Activated T-cell treated with anti-CD3 and anti-CD28 coated beads, Interleukin-2, amount 50 U/mL, for 24 hours (primary cell): ENCODE measurements around the gene FRMD4B.

ENCODE experiments used
- DNase-seq: peaks from one replicate; pipeline ENCODE4 v3.0.0-alpha.2; 2020
- H3K27ac Mint-ChIP-seq: 2 replicates; pipeline ENCODE4 v1.8.0; 2020; ENCODE audit warnings: mild to moderate bottlenecking, mixed read lengths
- H3K27me3 Mint-ChIP-seq: 2 replicates; pipeline ENCODE4 v1.8.0; 2020; ENCODE audit warnings: mixed read lengths
- H3K36me3 Mint-ChIP-seq: 2 replicates; pipeline ENCODE4 v1.8.0; 2020; ENCODE audit warnings: low read depth, mixed read lengths
- H3K4me1 Mint-ChIP-seq: 2 replicates; pipeline ENCODE4 v1.8.0; 2020; ENCODE audit warnings: low read depth, mixed read lengths
- H3K4me3 Mint-ChIP-seq: 2 replicates; pipeline ENCODE4 v1.8.0; 2020; ENCODE audit warnings: mild to moderate bottlenecking, moderate library complexity, mixed read lengths
- H3K9me3 Mint-ChIP-seq: 2 replicates; pipeline ENCODE4 v1.8.0; 2020; ENCODE audit warnings: mixed read lengths

Gene FRMD4B

GRCh38 chr3:69144631-69145245 is 241.2 kb downstream of the FRMD4B start:
- H3K27me3 Mint-ChIP-seq, result peaks cover 3% of the 10 kb centered on the region
- H3K4me3 Mint-ChIP-seq, result no peak overlapping the region
- no peaks in the 10 kb centered on the region for H3K4me1 Mint-ChIP-seq
- DNase-seq, result no peak
- no peaks in the 10 kb centered on the region for H3K36me3 Mint-ChIP-seq
- no peak overlapping the region for H3K27ac Mint-ChIP-seq
- no peaks in the 10 kb centered on the region for H3K9me3 Mint-ChIP-seq

- H3K27me3 Mint-ChIP-seq, result peaks cover 5% of the 10 kb centered on the region
- DNase-seq, result no peak
- H3K27ac Mint-ChIP-seq, result no peak overlapping the region
- no peaks in the 10 kb centered on the region for H3K9me3 Mint-ChIP-seq
- no peaks in the 10 kb centered on the region for H3K36me3 Mint-ChIP-seq
- no peak overlapping the region for H3K4me3 Mint-ChIP-seq
- H3K4me1 Mint-ChIP-seq, result no peaks in the 10 kb centered on the region
Observed at GRCh38 chr3:69143612-69144011, 242.3 kb downstream of the FRMD4B start.

- peaks cover 5% of the 10 kb centered on the region for H3K27me3 Mint-ChIP-seq
- H3K36me3 Mint-ChIP-seq, result no peaks in the 10 kb centered on the region
- DNase-seq, result no peak
- no peak overlapping the region for H3K4me3 Mint-ChIP-seq
- H3K4me1 Mint-ChIP-seq, result no peaks in the 10 kb centered on the region
- no peaks in the 10 kb centered on the region for H3K9me3 Mint-ChIP-seq
- no peak overlapping the region for H3K27ac Mint-ChIP-seq
Observed at GRCh38 chr3:69142797-69143454, 243.0 kb downstream of the FRMD4B start.

- DNase-seq, result no peak
Observed at GRCh38 chr3:69142090-69142489, 243.8 kb downstream of the FRMD4B start.

GRCh38 chr3:69141313-69141712 is 244.6 kb downstream of the FRMD4B start:
- Mint-ChIP-seq H3K27ac (no peak overlapping the region), H3K4me3 (no peak overlapping the region), H3K36me3 (no peaks in the 10 kb centered on the region), H3K4me1 (no peaks in the 10 kb centered on the region), H3K9me3 (no peaks in the 10 kb centered on the region), H3K27me3 (peaks cover 5% of the 10 kb centered on the region)
- no peak for DNase-seq

More at GRCh38 chr3:69142090-69142489, 243.8 kb downstream of the FRMD4B start:
- Mint-ChIP-seq H3K27ac (no peak overlapping the region), H3K4me1 (no peaks in the 10 kb centered on the region), H3K36me3 (no peaks in the 10 kb centered on the region), H3K4me3 (no peak overlapping the region), H3K9me3 (no peaks in the 10 kb centered on the region), H3K27me3 (peaks cover 5% of the 10 kb centered on the region)

GRCh38 chr3:69137412-69137811 is 248.5 kb downstream of the FRMD4B start:
- Mint-ChIP-seq H3K27me3 (peaks cover 5% of the 10 kb centered on the region), H3K4me3 (no peak overlapping the region), H3K9me3 (no peaks in the 10 kb centered on the region), H3K4me1 (no peaks in the 10 kb centered on the region), H3K36me3 (no peaks in the 10 kb centered on the region), H3K27ac (no peak overlapping the region)
- DNase-seq, result no peak

GRCh38 chr3:69137005-69137404 is 248.9 kb downstream of the FRMD4B start:
- no peaks in the 10 kb centered on the region for H3K4me1 Mint-ChIP-seq

GRCh38 chr3:69130689-69131088 is 255.2 kb downstream of the FRMD4B start:
- Mint-ChIP-seq H3K9me3 (no peaks in the 10 kb centered on the region), H3K27me3 (no peaks in the 10 kb centered on the region), H3K27ac (no peak overlapping the region), H3K4me1 (no peaks in the 10 kb centered on the region), H3K4me3 (no peak overlapping the region), H3K36me3 (no peaks in the 10 kb centered on the region)
- no peak for DNase-seq

More at GRCh38 chr3:69137005-69137404, 248.9 kb downstream of the FRMD4B start:
- no peaks in the 10 kb centered on the region for H3K9me3 Mint-ChIP-seq
- peaks cover 5% of the 10 kb centered on the region for H3K27me3 Mint-ChIP-seq
- H3K36me3 Mint-ChIP-seq, result no peaks in the 10 kb centered on the region
- no peak for DNase-seq
- H3K4me3 Mint-ChIP-seq, result no peak overlapping the region
- no peak overlapping the region for H3K27ac Mint-ChIP-seq

- Mint-ChIP-seq H3K4me1 (no peaks in the 10 kb centered on the region), H3K9me3 (no peaks in the 10 kb centered on the region), H3K27ac (no peak overlapping the region), H3K4me3 (no peak overlapping the region), H3K36me3 (no peaks in the 10 kb centered on the region), H3K27me3 (no peaks in the 10 kb centered on the region)
- DNase-seq, result no peak
Observed at GRCh38 chr3:69129531-69129930, 256.4 kb downstream of the FRMD4B start.

GRCh38 chr3:69128509-69128908 is 257.4 kb downstream of the FRMD4B start:
- Mint-ChIP-seq H3K4me1 (no peaks in the 10 kb centered on the region), H3K36me3 (no peaks in the 10 kb centered on the region), H3K27me3 (no peaks in the 10 kb centered on the region), H3K4me3 (no peak overlapping the region), H3K27ac (no peak overlapping the region), H3K9me3 (no peaks in the 10 kb centered on the region)
- DNase-seq, result no peak

GRCh38 chr3:69126999-69127398 is 258.9 kb downstream of the FRMD4B start:
- H3K27ac Mint-ChIP-seq, result no peak overlapping the region
- no peaks in the 10 kb centered on the region for H3K36me3 Mint-ChIP-seq
- DNase-seq, result no peak
- no peaks in the 10 kb centered on the region for H3K9me3 Mint-ChIP-seq
- H3K4me1 Mint-ChIP-seq, result no peaks in the 10 kb centered on the region
- H3K4me3 Mint-ChIP-seq, result no peak overlapping the region
- no peaks in the 10 kb centered on the region for H3K27me3 Mint-ChIP-seq

GRCh38 chr3:69126216-69126615 is 259.7 kb downstream of the FRMD4B start:
- H3K9me3 Mint-ChIP-seq, result no peaks in the 10 kb centered on the region
- no peak for DNase-seq
- H3K27ac Mint-ChIP-seq, result no peak overlapping the region
- H3K4me3 Mint-ChIP-seq, result no peak overlapping the region
- H3K27me3 Mint-ChIP-seq, result no peaks in the 10 kb centered on the region
- H3K36me3 Mint-ChIP-seq, result no peaks in the 10 kb centered on the region
- no peaks in the 10 kb centered on the region for H3K4me1 Mint-ChIP-seq

- DNase-seq, result no peak
- Mint-ChIP-seq H3K4me3 (no peak within 1 kb of the TSS), H3K36me3 (no peaks in the 10 kb centered on the region), H3K27me3 (no peaks in the 10 kb centered on the region), H3K9me3 (no peaks in the 10 kb centered on the region), H3K4me1 (peaks cover 4% of the 10 kb centered on the region), H3K27ac (no peak within 1 kb of the TSS)
Observed at GRCh38 chr3:69122403-69122802, 263.5 kb downstream of the FRMD4B start, which contains the start of gene LMOD3. LMOD3 (minus strand) TSS chr3:69122595; CDS start chr3:69122386, 209 bp downstream.

GRCh38 chr3:69121950-69122349 is 263.9 kb downstream of the FRMD4B start:
- Mint-ChIP-seq H3K4me3 (no peak overlapping the region), H3K9me3 (no peaks in the 10 kb centered on the region), H3K27ac (no peak overlapping the region), H3K36me3 (no peaks in the 10 kb centered on the region), H3K4me1 (peaks cover 4% of the 10 kb centered on the region), H3K27me3 (no peaks in the 10 kb centered on the region)
- no peak for DNase-seq

- Mint-ChIP-seq H3K9me3 (no peaks in the 10 kb centered on the region), H3K4me3 (no peak overlapping the region), H3K4me1 (peaks cover 4% of the 10 kb centered on the region)
Observed at GRCh38 chr3:69121513-69121912, 264.4 kb downstream of the FRMD4B start.

More at GRCh38 chr3:69121513-69121912, 264.4 kb downstream of the FRMD4B start:
- Mint-ChIP-seq H3K36me3 (no peaks in the 10 kb centered on the region), H3K27ac (no peak overlapping the region), H3K27me3 (no peaks in the 10 kb centered on the region)
- DNase-seq, result no peak
